ENCODE results near the gene RAB31. TPM values are rescaled to one million over a fixed set of nuclear protein-coding genes. Genes with fewer than 3 reads are reported as not detected.
"Not testable (repeated sequence)": the region's sequence is repeated elsewhere in the genome, so short reads cannot be mapped to it uniquely, and the experiment has no call there.

Gene RAB31
- total RNA-seq, 1 experiment from 2014 or later, result 66.9 TPM

DNA sequence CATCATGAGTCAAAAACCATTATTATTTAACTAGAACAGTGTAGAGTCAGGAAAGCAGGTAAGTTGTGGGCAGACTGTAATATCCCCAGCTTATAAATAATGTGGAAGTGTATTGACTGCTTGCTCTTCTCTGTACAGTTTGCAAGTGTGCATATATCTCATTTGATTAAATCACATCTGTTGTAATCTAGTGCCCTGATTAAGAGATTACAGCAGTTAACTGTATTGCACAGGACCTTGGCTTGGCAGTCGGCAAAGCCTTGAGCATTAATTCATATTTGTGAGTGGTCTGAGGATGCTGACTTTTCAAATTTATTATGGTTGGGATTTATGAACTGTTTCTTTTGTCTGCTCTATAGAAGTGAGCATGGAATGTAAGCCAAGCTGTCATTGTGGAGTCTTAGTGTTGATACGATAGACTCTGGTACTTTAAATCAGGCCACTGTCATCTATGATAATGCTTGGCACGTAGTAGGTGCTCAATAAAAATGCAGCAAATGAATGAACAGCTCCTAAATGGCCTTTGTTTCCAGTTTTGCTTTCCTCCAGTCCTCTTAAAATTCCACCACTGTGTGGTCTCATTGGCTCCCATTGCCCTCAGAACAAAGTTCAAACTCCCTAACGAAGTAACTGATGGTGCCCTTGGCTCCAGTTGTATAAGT is 48.3 kb downstream of the RAB31 start:
- no peak for DNase-seq (ENCODE audit: extremely low read depth, low read depth)

DNA sequence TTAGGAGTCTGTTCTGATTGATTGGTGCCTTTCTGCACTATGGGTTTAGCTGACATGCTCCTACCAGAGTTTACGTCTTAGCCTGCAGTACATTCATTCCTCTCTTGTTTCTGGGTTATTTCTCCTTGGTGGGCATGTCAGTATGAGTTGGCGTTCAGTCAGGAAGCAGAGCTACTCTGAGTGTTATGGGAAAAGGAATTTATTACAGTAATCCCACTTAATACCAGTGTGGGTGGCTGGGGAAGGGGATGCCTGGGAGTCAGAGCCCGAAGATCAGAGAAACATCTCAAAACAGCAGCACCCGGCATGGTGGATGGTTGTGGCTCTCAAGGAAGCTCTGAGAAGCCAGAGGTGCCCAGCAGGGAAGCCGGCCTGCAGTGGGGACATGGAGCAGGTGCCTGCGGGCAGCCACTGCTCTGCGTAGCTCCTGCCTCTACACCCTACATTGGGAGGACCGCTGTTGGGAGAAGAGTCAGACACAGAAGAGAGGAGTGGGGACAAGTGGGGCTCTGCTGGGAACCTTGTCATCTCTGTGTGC is 48.9 kb downstream of the RAB31 start:
- DNase-seq (ENCODE audit: extremely low read depth, low read depth), result no peak

DNA sequence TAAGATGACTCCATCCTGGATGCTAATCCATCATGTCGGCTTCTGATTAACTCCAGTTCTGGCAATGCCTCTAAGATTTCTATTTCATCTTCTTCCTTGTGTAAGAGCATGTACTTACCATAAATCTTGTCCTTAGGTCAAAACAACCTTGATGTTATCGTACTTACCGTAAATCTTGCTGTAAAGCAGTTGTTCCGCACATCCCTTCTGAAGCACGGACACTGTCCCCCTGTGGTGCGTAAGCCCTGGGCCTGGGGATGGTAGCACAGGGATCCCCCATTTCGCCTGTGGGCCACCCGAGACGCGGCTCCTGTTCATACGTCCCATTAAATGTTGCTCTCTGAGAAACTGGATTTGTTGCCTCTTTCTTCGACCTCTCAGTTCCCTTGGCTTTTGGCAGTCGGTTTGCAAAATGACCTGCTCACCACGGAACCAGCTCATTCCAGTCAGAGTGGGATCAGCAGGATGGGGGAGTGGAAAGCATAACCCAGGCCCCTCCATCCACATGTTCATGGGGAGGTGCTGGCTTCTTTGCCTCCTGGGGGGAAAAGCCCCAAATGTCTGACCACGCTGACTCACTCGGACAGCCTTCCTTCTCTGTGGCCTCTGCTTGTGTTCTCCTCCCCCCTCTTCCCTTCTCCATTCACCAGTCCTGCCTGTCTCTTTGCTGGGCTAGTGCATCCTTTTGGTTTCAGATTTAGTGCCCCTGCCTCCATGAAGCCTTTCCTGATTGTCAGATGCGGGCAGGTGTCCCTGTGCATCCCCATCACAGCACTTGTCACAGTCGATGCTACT is 49.9 kb downstream of the RAB31 start:
- DNase-seq (ENCODE audit: extremely low read depth, low read depth), result no peak

DNA sequence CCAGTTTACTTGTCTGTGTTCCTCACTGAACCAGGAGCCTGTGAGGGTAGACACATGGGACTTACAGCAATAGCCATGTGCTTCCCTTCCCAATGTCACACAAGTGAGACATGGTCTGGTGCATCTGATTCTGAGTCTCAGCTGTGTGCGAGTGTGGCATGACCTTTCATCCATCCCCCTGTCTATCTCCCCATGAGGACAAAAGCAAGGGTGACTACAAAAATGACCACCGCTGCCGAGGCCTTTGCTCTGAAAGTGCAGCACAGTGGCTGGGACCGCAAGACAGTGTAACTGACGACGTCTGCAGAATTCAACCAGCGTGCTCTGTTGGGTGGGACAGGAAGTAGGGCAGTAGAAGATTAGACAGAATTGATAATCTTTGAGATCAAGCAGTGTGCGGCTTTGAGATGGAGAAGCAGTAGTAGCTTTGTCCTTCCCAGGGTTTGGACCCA is 50.5 kb downstream of the RAB31 start:
- DNase-seq (ENCODE audit: extremely low read depth, low read depth), result no peak

DNA sequence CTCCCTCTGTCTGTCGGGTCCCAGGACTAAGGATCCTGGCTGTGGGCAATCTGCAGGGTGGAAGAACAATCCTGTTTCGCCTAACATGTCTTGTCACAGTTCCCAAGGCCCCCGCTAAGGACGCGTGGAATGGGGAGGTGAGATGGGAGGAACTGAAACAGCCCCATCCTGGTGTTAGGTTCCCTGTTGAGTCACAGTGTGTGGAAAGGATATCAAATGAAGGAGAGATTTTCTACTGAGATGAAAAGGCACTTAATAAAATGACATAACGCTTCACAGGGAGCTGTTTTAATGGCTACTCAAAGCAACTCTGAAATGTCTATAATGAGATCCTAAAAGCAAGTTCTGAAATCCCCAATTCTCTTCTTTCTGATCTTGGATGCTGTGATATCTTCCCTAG is 52.5 kb downstream of the RAB31 start:
- no peak for DNase-seq (ENCODE audit: extremely low read depth, low read depth)

DNA sequence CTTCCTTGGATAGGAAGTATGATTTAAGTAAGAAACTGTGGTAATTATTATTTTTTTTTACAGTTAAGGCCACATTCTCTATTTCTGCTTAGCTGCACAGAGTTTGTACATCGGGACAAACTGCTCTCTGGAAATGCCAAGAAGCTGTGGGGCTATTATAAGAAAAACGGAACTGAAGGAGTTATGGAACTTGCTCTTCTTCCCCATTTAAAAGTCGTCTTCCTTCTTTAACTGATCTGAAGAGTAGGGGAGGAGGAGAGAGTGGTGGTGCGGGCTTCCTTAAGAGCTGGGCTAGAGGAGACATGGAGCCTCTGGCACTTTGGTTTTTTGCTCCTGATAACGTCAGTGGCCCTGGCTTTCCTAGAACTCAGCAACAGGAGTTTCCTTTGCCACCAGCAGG is 54.4 kb downstream of the RAB31 start:
- DNase-seq (ENCODE audit: extremely low read depth, low read depth), result no peak

DNA sequence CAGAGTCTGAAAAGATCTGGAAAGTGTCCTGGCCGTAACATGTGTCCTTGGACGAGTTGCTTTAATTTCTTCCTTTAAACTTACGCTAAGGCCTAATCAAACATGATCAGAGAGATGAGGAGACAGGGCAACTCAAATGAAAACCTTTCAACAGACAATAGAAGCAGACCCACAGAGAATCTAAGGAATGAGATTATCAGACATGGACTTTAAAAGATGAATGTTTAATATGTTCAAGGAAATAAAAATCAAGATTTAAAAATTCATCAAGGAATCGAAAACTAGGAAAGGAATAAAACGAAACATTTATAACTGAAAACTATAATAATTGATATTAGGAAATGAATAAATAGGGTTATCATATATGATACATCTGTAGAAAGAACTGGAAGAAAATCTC is 55.1 kb downstream of the RAB31 start:
- no peak for DNase-seq (ENCODE audit: extremely low read depth, low read depth)

DNA sequence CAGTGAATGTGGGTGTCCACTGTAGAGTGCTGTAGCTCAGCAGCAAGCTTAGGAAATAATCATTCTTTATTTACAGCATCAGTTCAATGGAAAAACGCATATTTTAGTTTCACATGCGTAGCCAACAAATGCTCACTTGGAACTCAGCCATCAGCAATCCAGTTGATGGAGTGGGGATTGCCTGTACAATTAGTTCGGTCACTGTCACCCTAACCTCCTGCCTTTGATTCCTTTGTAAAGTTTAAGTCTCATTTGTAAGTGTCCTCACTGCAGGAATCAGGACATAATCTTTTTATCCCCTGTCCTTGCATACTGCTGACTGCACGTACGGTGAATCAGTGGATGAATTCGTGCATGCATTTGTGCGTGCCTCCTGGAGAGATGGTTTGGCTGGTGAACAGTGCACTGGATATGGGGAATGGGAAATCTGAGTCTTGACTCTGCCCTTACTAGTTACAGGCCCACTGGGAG is 55.9 kb downstream of the RAB31 start:
- DNase-seq (ENCODE audit: extremely low read depth, low read depth), result no peak

DNA sequence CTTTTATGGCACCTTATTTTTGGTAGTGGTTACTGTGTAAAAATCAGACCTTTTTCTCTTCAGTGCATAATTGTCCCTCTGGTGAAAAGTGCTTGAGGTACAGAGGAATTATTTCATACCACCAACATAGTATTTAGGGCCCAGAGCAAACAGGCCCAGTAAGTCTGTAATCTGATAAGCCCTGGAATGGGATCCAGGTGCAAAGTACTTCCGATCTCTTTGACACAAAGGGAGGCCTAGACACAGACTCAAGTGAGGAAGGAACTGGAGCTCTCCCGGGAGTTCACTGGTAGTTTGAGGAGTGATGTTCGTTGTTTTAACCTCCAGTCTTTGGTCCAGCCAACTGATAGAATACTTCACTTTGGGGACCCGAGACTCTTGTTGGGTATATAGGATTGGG is 57.4 kb downstream of the RAB31 start:
- DNase-seq (ENCODE audit: extremely low read depth, low read depth), result no peak

DNA sequence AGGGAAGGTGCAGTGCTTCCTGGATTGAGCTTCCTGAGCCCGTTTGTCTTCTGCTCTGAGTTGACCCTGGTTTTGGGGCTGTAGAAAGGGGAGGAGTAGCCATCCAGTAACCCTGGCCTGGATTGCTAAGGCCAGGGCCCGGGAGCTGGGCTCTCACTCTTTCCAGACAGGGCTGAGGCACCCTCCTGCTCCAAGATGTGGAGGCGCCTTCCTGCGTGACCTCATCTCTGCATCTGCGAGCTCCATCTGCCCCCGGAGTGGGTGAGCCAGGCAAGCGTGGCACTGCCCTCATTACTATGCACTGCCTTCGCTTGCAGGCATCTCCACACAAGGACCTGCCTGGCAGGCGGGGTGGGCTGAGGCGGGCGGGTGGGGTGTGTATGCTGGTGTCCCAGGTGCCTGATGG is 58.0 kb downstream of the RAB31 start:
- no peak for DNase-seq (ENCODE audit: extremely low read depth, low read depth)

DNA sequence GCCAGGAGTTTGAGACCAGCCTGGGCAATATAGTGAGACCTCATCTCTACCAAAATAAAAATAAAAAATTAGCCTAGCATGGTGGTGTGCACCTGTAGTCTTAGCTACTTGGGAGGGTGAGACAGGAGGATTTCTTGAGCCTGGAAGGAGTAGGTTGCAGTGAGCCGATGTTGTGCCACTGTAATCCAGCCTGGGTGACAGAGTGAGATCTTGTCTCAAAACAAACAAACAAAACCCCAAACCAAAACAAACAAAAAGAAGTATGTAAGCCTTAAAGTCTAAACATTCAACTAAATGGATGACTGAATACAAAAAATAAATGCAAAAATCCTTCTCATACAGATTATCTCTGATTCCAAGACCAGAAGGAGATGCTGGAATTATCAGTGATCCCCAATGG is 58.6 kb downstream of the RAB31 start:
- DNase-seq (ENCODE audit: extremely low read depth, low read depth), result no peak

DNA sequence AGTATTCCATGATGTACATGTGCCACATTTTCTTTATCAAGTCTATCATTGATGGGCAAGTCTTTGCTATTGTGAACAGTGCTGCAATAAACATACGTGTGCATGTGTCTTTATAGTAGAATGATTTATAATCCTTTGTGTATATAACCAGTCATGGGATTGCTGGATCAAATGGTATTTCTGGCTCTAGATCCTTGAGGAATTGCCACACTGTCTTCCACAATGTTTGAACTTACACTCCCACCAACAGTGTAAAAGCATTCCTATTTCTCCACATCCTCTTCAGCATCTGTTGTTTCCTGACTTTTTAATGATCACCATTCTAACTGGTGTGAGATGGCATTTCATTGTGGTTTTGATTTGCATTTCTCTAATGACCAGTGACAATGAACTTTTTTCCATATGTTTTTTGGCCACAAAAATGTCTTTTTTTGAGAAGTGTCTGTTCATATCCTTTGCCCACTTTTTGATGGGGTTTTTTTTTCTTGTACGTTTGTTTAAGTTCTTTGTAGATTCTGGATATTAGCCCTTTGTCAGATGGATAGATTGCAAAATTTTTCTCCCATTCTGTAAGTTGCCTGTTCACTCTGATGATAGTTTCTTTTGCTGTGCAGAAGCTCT is 60.1 kb downstream of the RAB31 start:
- DNase-seq (ENCODE audit: extremely low read depth, low read depth), result not testable (repeated sequence)

DNA sequence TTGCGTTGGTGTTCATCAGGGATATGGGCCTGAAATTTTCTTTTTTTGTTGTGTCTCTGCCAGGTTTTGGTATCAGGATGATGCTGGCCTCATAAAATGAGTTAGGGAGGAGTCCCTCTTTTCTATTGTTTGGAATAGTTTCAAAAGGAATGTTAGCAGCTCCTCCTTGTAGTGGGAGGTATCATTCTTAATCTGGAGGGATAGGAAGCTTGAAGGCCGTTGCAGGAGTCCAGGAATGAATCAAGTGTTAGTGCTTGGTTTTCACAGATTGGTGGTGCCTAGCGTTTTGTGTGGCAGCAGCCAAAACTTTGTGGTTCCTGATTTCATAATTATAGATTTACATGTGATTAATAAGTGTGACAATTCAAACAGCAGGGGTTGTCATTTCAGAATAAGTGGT is 62.0 kb downstream of the RAB31 start:
- not testable (repeated sequence) for DNase-seq (ENCODE audit: extremely low read depth, low read depth)

DNA sequence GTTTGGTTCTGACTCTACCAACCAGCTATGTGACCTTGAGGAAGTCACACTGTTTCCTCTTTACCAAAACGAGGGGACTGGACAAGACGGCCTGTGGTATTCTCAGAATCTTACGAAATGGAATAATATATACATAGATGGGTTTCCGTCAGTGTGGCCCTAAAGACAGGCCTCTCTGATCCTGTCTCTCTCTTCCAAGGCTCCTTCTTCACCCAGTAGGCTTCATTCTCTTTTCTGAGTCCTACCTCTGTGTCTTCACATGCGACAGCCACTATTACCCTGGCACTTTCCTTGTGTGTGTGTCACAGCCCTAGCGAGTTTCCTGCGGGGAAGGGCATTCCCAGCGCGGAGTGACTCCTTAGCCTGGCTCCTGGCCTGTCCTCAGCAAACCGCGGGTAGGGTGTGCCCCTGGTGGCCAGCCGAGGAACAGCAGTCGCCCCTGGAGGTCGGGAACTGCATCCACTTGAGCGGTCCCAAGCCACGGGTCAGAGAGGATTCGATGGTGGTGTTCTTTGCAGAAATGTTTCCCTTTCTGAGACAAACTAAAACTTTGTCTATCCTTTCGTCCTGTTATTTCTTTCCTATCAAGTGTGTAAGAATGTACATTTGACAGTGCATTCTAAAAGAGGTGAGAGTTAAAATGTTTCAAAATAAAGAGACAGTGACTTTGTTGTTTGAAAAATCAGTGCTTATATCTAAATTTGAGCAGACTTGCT is 63.3 kb downstream of the RAB31 start:
- peak; percentile 53 for DNase-seq (ENCODE audit: extremely low read depth, low read depth)

DNA sequence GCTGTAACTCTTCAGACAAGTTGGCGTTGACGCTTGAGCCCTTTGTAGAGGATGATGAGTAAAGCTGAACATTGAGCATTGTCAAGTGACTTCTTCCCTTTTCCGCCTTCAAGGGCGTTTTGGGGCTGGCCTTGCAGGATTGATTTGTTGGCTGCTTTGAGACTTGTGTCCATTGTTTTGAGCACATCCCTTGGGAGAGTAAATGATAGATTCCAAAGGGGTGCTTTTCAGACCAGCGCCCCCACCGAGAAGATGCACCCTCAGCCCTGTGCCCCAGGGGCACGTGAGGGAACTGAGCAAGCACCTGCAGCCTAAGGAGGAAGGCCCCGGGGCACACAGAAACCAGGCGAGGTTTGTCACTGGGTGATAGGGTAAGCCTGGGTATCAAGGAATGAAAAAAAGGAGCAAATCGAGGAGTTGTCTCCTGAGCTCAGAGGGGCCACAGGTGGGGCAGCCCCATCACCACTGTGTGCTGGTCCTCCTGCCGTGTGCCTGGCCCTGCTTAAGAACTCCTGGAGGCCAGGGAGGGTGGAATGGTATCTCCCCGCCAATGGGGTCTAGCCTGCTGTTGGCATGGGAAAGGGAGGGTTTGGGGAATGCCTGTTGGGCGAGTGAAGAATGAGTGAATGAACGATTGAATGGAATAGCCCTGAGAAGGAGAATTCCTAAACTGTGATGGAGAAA is 64.0 kb downstream of the RAB31 start:
- no peak for DNase-seq (ENCODE audit: extremely low read depth, low read depth)

DNA sequence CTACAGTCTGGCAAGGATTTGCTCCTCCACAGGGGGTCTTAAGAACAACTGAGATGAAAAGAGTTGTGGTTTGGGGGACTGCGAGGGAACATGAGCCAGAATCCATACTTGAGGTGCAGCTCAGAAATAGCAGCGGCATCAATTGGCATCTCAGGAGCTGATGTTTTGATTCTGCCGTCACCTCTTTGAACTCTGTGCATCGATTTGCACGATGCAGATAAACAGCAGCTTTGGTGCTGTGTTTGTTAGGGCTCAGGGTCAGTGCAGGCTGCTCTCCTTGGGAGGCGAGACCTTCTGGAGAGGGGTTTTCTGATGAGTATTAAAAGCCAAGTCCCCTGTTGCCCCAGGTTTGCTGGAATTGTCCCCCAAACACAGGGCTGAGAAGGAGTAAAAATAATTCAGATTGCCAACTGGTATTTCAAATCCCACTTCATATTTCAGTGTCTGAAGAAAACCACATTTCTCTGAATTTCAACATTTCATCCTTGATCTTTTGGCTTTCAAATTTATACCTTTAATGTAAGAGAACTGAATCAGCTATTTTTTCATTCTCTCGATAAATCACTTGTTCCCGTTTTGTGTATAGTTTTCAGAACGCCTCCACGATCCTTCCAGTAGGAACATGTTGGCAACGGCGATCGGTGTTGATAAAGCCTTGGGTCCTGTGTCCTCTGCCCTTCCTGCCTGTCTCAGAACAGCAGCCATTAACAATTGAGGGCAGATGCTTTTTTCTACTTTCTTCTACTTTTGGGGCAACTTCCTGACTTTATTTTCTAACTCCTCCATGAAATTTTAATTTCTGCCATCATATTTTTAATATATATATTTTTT is 65.0 kb downstream of the RAB31 start:
- no peak for DNase-seq (ENCODE audit: extremely low read depth, low read depth)

DNA sequence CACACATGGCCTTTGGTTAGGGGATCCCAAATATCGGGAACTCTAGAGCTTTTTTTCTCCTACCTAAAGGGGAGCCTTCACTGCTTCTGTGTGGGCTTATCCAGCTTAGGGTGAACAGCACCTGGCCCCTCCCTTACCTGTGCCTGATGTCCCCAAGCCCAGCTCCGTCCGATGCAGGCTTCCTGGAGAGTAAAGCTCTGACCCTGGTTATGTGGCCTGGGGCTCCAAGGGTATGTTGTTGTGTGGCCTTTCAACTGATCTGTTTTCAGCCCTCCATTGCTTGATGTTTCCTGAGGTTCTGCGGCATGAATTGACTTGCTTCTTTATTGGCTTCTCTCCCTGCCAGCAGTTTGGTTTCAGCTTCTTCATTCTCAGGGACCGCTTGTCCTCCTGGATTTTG is 66.0 kb downstream of the RAB31 start:
- DNase-seq (ENCODE audit: extremely low read depth, low read depth), result no peak

DNA sequence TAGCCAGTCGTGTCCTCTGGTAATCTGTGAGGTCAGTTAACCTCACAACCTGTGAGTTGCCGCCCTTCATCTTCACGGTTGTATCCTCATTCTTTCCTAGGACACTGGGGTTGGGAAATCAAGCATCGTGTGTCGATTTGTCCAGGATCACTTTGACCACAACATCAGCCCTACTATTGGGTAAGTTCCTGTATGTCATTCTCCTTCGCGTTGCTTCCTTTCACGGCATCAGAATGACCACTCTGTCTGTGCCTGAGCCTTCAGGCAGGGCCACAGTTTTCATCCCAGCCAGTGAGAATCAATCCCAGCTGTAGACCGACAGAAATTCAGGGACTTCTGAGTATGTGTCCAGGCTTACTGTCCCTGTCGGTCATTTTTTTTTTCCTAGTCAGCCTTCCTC is 67.1 kb downstream of the RAB31 start:
- no peak for DNase-seq (ENCODE audit: extremely low read depth, low read depth)

DNA sequence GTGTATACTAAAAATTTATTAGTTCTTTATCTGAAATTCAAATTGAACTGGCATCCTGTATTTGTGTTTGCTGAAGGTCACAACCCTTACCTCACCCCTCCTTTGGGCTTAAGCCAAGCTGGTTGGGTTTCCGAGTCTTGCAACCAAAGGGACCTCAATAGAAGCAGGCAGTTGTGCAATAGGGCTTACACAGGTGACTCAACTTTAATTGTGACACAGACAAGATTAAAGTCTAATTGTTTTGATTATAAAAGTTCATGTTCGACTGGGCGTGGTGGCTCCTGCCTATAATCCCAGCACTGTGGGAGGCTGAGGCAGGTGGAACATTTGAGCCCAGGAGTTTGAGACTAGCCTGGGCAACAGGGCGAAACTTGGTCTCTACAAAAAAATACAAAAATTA is 71.5 kb downstream of the RAB31 start:
- peak; percentile 47 for DNase-seq (ENCODE audit: extremely low read depth, low read depth)
